Epithelial cell of esophagus (primary cell): ENCODE data around the gene TMEM270.

Experiments
- DNase-seq: peaks from one replicate; pipeline ENCODE4 v3.0.0; 2010; ENCODE audit warnings: low read depth
- H3K4me3 ChIP-seq: 2 replicates; pipeline ENCODE4 v1.5.1; 2011; ENCODE audit warnings: mild to moderate bottlenecking, low read length, control low read depth
- CTCF ChIP-seq: IDR thresholded peaks from 2 replicates; pipeline ENCODE4 v1.5.1; 2011; ENCODE audit warnings: low read depth, mild to moderate bottlenecking, low read length, control low read depth, inconsistent platforms; ENCODE audit not compliant: insufficient read depth; ENCODE audit errors: missing control alignments

The TMEM270 gene

GRCh38 chr7:73828972-73829371 lies 32.0 kb upstream of the TMEM270 start:
- no peak for DNase-seq
- H3K4me3 ChIP-seq, result no peak overlapping the region
- TF ChIP-seq CTCF, result no peak

- DNase-seq, result no peak
- no peak for TF ChIP-seq CTCF
- H3K4me3 ChIP-seq, result no peak overlapping the region
Measured at GRCh38 chr7:73829505-73829904, 31.5 kb upstream of the TMEM270 start.

DNA sequence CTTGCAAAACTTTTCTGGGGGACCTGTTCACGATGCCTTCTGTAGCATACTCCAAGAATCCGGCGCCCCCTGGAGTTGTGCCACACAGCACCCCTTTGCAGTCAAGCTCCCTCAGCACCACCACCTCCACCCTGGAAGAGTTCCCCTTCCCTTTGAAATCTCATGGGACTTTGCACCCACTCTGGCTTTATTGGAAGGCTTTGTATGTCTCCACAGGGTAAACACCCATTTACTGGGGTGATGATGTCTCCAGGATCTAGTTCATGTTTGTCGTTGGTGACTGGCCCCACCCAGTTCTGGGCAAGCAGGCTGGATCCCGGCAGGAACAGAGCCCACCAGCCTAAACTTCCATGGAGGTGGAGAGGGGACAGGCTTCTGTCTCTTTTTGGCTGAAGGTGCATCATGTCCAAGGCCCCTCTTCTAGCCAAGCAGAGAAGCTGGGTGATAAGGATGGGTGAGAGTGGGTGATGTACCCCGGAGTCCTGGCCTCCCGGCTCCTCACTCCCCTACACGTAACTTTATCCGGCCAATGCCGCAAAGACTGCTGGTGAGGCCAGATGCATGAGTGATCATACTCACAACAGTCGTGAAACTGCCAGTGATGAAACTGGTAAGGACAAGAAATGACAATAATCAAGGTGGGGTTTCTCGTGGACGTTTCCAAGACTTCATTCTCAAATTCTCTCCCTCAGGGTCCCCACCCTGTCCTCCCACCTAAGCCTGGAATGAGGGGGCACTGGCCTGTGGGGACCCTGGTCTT lies 30.9 kb upstream of the TMEM270 start:
- peak; percentile 1 for TF ChIP-seq CTCF
- no peak overlapping the region for H3K4me3 ChIP-seq
- DNase-seq, result no peak

GRCh38 chr7:73830681-73831583 lies 30.0 kb upstream of the TMEM270 start, which contains the start of gene CLDN4:
TSS of gene CLDN4 (plus strand) at chr7:73830996. CDS start at chr7:73831202, 206 bp downstream.
- peak; percentile 91 for DNase-seq
- no peak for TF ChIP-seq CTCF
- H3K4me3 ChIP-seq, result peak within 1 kb of the TSS; percentile 62

- peak overlapping the region; percentile 62 for H3K4me3 ChIP-seq
Measured at GRCh38 chr7:73831584-73831833, 29.4 kb upstream of the TMEM270 start.

More at GRCh38 chr7:73831584-73831833, 29.4 kb upstream of the TMEM270 start:
- no peak for DNase-seq
- TF ChIP-seq CTCF, result no peak
